NCI-H1436 (cell line): Measurements from ENCODE around the gene ZNF544.
A peak's percentile ranks its signal among the peaks of the same experiment; 100 is the strongest.
"Not testable (repeated sequence)": the region's sequence is repeated elsewhere in the genome, so short reads cannot be mapped to it uniquely, and the experiment has no call there.

ENCODE experiments used
- DNase-seq: peaks from one replicate; lab custom pipeline; 2025; lab: John Stamatoyannopoulos, UW

The ZNF544 gene

DNA sequence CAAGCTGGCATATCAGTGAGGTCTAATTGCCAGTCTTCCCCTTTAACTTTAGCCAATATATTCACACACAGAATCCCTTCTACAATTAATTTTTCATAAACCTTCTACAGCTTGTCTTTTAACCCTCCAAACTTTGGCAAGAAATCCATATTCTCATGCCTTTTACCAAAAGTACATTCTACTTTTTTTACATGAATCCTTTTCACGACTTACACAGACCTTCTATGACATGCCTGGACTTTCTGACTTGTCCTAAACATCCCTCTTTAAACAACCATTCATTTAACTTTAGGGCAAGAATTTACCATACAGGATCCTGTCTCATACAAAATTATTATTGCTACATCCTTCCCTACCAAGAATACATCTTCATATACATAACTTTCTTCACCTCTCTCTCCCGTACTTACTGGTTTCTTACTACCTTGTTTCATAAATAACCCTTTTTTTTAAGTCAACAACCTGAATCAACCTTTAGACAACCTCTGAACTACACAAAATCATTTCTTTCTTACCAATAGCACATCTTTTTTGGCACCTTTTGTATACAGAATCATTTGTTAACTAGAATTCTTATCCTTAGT is 23.5 kb downstream of the ZNF544 start:
- no peak for DNase-seq

DNA sequence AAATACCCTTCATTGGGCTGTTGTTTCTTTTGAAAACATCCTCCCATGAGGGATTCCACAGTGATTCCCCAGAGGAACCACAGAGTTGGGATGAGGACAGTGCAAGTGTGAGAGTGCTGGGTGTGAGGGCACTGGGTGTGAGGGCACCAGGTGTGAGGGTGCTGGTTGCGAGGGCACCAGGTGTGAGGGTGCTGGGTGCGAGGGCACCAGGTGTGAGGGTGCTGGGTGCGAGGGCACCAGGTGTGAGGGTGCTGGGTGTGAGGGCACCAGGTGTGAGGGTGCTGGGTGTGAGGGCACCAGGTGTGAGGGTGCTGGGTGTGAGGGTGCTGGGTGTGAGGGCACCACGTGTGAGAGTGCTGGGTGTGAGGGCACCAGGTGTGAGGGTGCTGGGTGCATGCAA is 29.5 kb downstream of the ZNF544 start:
- DNase-seq: not testable (repeated sequence)

DNA sequence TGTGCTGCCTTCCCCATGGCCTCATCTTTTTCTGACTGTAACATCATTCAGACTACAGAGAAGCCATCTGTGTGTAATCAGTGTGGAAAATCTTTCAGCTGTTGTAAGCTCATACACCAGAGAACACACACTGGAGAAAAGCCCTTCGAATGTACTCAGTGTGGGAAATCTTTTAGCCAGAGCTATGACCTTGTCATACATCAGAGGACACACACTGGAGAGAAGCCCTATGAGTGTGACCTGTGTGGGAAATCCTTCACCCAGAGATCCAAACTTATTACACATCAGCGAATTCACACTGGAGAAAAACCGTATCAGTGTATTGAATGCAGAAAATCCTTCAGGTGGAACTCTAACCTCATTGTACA is 32.9 kb downstream of the ZNF544 start:
- DNase-seq: no peak

DNA sequence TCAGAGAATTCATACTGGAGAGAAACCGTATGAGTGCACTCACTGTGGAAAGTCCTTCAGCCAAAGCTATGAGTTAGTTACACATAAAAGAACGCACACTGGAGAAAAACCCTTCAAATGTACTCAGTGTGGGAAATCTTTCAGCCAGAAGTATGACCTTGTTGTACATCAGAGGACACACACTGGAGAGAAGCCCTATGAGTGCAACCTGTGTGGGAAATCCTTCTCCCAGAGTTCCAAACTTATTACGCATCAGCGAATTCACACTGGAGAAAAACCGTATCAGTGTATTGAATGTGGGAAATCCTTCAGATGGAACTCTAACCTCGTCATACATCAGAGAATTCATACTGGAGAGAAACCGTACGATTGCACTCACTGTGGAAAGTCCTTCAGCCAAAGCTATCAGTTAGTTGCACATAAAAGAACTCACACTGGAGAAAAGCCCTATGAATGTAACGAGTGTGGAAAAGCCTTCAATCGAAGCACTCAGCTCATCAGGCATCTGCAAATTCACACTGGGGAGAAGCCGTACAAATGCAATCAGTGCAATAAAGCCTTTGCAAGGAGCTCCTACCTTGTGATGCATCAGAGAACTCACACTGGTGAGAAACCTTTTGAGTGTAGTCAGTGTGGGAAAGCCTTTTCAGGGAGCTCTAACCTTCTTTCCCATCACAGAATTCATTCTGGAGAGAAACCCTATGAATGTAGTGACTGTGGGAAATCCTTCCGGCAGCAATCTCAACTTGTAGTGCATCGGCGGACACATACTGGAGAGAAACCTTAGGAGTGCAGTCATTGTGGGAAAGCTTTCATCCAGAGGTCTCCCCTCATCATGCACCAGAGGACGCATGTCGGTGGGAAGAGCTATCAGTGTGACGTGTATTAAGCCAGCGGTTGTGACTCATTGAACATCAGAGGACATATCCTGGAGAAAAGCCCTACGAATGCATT is 33.5 kb downstream of the ZNF544 start:
- no peak for DNase-seq

DNA sequence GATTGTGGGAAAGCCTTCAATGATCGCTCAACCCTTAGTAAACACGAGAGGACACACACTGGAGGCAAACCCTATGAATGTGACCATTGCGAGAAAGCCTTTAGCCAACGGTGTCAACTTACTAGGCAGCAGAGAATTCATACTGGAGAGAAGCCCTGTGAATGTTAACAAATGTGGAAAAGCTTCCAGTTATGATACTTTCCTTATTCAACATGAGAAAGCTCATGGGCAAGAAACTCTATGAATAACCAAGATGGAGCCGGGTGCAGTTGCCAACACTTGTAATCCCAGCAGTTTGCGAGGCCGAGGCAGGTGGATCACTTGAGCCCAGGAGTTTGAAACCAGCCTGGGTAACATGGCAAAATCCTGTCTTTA is 34.2 kb downstream of the ZNF544 start:
- no peak for DNase-seq

DNA sequence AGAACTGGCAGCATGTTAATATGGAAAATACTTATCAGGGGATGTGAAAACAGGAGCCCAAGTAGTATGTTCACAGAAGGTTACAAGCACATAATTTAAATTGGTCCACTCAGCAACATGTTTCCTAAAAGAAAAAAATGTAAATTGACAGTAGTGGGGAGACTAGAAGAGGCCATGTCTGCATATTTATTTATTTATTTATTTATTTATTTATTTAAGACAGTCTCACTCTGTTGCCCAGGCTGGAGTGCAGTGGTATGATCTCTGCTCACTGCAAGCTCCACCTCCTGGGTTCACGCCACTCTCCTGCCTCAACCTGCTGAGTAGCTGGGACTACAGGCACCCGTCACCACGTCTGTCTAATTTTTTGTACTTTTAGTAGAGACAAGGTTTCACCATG is 36.4 kb downstream of the ZNF544 start:
- no peak for DNase-seq

DNA sequence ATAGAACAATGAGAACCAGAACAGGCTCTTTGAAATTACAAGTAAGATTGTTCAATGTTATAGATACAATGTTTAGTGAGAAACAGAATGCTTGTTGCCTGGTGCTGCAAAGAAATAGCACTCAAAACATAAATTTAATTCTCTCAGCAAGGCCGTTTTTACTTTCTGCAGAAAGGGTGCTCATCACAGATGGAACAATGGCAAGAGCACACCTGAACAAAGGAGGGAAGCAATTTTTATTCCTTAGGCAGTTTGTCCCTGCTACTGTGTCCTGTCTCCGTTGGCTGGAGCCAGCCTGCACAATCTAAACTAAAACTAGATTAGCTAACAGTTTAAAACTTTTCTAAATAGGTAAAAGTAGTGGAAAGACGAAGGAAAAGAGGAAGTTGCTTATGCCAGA is 39.6 kb downstream of the ZNF544 start:
- no peak for DNase-seq

DNA sequence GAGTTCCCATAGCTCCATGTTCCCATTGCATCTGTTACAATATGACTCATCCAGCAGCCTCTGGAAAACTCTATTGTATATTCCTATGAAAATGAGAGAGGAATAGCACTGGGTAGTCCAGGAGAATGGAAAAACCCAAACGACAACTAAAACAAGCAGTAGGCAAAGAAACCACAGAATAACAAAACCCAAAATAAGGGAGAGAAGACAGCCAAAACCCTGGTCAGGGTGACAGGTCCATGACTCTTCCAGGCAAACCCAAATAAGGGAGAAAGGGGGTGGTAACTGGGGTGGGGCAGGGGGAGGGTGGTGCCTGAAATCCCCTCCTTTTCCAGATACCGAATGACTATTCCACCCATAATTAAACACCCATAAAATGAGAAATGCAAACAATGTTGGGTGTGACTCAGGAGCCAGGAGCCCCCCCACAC is 46.1 kb downstream of the ZNF544 start:
- DNase-seq: no peak

DNA sequence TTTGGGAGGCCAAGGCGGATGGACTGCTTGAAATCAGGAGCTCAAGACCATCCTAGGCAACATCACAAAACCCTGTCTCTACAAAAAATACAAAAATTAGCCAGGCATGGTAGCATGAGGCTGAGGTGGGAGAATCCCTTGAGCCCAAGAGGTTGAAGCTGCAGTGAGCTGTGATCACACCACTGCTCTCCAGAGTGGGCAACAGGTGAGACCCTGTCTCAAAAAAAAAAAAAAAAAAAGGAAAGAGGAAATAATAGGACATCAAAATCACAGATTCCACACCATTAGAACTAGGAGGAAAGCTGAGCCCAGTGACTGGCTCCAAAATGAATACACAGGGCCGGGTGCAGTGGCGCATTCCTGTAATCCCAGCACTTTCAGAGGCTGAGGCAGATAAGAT is 46.9 kb downstream of the ZNF544 start:
- no peak for DNase-seq

DNA sequence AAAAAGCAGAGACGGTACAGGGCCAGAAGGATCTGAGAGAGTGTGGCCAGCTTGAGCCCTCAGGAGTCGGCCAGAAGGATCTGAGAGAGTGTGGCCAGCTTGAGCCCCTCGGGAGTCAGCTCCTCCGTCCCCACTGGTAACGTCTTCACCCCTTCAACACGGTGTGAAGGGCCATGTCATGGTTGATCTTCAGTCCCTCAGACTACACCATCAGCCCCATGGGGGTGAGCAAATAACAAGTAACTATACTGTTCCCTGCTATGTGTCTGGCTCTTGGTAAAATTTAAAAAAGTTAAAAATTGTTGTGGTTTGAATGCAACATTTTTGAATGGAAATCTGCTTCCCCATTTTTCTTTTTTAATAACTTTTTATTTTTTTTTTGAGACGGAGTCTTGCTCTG is 48.5 kb downstream of the ZNF544 start:
- no peak for DNase-seq

DNA sequence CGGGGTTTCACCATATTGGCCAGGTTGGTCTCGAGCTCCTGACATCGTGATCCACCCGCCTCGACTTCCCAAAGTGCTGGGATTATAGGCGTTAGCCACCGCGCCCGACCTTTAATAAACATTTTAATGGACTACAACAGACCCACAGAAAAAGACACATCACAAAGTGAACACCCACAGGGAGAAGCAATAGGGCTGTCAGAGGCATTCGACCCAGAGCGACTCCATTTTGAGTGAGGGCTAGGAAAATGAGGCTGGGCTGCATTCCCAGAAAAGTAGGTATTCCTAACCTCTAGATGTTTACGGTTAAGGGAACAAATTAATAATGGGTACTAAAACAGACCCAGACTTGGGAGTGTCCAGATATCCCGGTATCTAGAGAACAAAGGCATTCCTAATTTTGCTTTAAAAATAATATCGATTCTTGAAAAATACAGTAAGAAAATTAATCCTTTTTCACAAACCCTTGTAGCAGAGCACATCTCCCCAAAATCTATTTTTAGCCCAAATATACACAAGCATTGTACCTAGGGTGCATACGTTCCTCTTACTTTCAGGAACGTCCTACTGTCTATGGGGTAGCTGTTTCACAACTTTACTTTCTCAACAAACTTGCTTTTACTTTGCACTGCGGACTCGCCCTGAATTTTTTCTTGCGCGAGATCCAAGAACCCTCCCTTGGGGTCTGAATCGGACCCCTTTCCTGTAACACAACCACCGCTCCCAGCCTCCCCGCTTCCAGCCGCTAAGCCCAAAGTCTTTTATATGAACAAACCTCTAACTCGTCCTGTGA is 49.2 kb downstream of the ZNF544 start:
- no peak for DNase-seq

DNA sequence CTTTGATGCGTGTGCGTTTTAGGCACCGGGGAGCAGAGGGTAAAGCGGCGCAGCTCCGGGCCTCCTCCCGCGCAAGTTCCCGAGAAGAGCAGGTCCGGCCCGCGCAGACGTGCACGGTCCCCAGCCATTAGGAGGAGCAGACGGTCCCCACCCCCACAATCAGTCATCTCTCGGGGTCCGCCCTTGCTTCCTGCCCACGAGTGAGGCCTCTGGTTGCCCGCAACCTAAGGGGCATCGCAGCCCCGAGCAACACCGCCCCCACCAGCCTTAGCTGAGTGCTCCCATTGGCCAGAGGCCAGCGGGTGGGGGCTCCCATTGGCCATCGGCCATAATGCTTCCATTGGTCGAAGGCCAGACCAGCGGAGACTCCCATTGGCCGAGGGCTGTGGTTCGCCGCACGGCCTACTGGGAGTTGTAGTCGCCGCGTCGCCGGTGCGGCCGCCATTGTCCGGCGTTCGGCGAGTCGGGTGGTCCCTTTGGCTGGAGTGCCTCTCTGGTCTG is 49.9 kb downstream of the ZNF544 start, which contains the start of gene ZNF8:
TSS of gene ZNF8 (plus strand) at position 415 of the 501 bp plus-strand sequence. CDS start 127 bp downstream, outside the sequence.
- DNase-seq: peak; percentile 100

DNA sequence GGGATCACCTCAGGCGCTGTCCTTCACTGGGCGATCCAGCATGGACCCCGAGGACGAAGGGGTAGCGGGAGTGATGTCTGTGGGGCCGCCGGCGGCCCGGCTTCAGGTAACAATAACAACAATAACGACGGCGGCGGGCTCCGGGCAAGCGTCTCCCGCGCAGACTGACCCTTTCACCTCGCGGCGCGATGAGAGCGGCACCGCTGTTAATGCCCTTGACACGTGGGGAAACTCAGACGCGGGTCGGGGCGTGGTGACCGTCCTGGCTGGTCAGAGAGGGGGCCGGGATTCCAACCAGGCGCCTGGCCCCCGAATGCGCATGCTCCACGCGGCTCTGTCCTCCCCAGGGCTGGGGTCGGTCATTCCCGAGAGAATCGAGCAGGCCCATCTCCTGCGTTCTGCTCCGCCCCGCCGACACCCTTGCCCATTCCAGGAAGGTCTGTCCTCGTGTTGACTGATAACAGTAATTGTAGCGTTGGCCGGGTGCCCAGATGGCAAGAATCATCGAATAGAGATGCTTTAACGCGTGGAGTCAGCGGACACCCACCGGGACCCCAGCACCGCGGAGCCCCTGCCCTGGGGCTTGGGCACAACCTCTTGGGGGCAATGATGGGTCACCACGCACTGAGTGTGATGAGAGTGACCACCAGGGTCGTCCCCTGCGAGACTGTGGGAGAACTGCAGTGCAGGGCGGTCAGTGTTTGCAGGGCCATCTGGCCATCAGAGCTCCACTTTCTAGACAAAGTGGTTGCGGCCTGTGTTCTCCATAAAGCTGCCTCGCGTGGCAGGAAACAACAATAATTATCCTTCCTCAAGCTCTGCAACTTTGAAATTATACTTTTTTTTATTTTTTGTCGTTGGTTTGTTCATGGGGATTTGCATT is 50.6 kb downstream of the ZNF544 start:
- DNase-seq: peak; percentile 59

DNA sequence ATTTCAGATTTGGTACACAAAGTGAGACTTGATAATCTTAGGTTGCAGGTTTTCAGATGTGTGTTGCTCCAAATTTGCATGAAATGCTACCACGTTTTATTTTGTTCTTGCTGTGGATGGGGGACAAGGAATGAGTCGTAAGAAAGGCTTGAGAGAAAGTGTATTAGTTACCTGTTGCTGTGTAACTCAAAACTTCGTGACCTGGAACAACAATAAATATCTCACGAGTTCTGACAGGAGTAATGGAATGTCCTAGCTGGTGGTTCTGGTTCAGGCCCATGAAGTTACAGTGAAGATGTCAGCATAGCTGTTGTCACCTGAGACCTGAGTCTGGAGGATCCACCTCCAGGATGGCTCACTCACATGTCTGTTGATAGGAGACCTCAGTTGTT is 51.2 kb downstream of the ZNF544 start:
- DNase-seq: no peak

DNA sequence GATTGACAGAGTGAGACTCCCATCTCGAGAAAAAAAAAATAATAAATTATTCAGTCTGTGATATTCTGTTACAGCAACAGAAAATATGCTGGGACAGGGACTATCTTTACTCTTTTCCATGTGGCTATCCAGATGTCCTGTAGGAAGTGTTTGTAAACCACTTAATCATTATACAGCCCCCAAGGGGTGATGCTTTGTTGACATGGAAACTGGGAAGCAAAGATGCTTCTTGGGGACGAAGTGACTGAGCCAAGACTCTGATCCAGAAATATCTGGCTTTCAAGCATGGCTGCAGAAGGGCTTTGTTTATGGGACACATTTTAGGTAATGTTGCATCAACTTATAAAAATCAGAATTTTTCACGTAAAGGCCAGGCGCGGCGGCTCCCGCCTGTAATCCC is 55.5 kb downstream of the ZNF544 start:
- DNase-seq: no peak

DNA sequence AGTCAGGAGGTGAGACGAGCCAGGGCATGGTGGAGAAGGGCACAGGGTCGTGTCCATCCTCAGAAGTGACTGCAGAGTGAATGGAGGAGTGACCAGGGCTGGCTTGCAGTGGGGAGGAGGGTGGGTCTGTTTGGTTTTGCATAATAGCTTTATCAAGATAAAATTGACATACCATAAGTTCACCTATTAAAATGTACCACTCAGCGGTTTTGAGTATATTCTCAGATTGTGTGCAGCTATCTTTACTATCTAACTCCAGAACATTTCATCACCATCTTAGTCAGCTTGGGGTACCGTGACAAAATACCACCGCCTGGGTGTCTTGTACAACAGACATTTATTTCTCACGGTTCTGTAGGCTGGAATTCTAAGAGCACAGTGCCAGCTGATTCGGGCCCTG is 63.2 kb downstream of the ZNF544 start:
- no peak for DNase-seq

DNA sequence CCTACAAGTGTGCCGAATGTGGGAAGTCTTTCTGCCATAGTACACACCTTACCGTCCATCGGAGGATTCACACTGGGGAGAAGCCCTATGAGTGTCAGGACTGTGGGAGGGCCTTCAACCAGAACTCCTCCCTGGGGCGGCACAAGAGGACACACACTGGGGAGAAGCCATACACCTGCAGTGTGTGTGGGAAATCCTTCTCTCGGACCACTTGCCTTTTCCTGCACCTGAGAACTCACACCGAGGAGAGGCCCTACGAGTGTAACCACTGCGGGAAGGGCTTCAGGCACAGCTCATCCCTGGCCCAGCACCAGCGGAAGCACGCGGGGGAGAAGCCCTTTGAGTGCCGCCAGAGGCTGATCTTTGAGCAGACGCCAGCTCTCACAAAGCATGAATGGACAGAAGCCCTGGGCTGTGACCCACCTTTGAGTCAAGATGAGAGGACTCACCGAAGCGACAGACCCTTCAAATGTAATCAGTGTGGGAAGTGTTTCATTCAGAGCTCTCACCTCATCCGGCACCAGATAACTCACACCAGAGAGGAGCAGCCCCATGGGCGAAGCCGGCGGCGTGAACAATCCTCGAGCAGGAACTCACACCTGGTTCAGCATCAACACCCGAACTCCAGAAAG is 66.1 kb downstream of the ZNF544 start:
- no peak for DNase-seq

DNA sequence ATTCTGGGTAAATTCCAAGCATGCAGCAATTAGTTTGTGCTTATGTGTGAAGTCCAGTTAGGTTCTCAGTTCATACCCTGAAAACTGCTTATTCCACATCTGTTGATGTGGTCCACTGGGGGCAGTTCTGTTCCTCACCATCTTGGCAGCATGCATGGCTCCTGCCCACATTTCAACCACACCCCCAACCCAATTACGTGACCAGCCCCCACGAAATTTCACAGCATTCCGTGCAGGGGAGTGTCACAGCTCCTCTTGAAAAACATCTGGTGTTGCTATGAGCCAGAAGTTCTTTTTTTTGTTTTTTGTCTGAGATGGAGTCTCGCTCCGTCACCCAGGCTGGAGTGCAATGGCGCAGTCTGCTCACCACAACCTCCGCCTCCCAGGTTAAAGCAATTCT is 67.4 kb downstream of the ZNF544 start:
- no peak for DNase-seq

DNA sequence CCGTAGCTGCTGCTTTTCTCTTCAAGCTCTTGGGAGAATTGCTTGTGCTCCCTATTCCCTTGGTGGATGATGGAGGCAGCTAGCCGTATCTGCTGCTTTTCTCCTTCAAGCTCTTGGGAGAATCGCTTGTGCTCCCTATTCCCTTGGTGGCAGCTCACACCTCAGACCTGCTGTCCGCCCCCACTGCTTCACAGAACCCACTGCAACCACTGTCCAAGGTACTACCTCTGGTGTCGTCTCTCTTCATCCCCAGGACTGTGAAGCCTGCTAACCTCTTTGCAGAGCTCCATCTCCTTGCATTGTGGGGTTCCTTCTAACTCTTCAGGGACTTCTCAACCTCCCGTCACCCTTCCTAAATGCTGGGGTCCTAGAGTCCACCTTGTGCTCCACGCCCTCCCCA is 71.9 kb downstream of the ZNF544 start:
- no peak for DNase-seq

DNA sequence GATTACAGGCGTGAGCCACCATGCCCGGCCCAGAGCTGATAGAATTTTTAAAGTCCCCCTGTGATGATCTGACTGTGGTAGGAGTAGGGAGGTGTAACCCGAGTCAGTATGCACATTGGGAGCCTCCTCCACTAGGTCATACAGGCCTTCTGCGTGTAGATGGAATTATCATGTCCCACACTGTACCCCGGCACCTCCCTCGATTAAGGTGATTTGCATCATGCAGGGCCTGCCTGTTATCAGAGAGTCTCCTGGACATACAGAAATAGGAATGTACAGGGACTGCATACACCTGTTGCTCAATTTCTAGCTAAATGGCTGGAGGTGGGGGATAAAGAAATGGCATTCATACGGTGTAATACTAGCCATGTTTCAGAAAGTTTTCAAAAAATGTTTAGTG is 75.5 kb downstream of the ZNF544 start:
- no peak for DNase-seq

DNA sequence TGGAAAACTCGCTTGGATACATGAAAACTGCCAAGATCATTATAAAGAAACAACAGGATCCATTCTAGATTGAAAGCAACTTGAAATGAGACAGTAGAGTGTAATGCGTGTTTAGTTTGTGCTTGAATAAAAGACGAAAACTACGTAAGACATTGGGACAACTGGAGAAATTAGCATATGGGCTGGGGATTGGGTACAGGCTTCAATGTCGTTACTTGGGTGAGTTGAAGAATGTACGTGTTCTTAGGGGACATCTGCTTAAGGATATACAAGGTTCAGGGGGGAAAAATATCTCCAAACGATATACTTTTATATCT is 76.0 kb downstream of the ZNF544 start:
- no peak for DNase-seq
